AG10803 (cell line): ENCODE data around the gene ELAPOR2.
"Not testable (repeated sequence)": the region's sequence is repeated elsewhere in the genome, so short reads cannot be mapped to it uniquely, and the experiment has no call there.

ENCODE experiments used
- DNase-seq: peaks from one replicate; pipeline ENCODE4 v3.0.0; 2010; ENCODE audit warnings: low read depth
- H3K4me3 ChIP-seq: 2 replicates; pipeline ENCODE4 v1.5.1; 2011; ENCODE audit warnings: mild to moderate bottlenecking, low read length, control low read depth
- TF ChIP-seq, protein P1 (sequence below): conservative IDR thresholded peaks from 2 replicates; pipeline ENCODE4 v1.5.1; 2011; ENCODE audit warnings: mild to moderate bottlenecking, low read length, control low read depth, inconsistent platforms

The ELAPOR2 gene

DNA sequence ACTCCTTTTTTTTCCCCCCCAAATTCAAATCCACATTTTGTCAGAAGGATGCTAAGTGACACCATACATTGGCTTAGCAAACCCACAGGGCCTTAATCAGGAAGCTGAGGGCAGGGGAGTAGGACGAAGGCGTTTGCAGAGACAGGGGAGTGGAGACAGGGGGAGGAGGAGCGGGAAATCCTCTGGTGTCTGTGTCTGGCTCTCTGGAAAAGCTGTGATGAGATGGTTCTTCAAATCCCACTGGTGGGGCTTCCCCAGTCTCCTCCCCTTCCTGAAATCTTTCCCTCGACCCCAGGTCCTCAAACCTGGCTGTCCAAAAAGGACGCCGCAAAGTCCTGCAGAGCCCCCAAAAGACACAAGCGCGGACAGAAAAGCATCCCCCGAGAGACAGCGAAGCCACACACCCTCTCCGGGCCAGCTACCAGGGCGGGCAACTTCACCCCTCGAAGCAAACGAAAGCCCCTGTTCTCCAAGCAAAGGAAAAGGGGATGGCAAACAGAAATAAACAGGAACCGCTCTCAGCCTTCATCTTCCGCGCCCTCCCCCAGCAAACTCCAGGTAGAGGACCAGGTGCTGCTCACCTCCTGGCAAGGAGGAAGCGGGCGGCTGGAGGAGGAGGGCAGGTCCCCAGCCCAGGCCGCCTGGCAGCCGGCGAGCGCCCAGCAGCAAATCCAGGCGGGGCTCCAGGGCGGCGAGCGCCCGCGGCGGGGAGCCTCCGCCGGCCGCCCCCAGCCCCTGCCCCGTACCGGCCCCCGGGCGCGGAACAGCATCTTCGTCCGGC, 520 bp downstream of the ELAPOR2 start:
- TF ChIP-seq, protein P1, sequence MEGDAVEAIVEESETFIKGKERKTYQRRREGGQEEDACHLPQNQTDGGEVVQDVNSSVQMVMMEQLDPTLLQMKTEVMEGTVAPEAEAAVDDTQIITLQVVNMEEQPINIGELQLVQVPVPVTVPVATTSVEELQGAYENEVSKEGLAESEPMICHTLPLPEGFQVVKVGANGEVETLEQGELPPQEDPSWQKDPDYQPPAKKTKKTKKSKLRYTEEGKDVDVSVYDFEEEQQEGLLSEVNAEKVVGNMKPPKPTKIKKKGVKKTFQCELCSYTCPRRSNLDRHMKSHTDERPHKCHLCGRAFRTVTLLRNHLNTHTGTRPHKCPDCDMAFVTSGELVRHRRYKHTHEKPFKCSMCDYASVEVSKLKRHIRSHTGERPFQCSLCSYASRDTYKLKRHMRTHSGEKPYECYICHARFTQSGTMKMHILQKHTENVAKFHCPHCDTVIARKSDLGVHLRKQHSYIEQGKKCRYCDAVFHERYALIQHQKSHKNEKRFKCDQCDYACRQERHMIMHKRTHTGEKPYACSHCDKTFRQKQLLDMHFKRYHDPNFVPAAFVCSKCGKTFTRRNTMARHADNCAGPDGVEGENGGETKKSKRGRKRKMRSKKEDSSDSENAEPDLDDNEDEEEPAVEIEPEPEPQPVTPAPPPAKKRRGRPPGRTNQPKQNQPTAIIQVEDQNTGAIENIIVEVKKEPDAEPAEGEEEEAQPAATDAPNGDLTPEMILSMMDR = no peak
- H3K4me3 ChIP-seq = peak overlapping the region; percentile 63
- DNase-seq = no peak

DNA sequence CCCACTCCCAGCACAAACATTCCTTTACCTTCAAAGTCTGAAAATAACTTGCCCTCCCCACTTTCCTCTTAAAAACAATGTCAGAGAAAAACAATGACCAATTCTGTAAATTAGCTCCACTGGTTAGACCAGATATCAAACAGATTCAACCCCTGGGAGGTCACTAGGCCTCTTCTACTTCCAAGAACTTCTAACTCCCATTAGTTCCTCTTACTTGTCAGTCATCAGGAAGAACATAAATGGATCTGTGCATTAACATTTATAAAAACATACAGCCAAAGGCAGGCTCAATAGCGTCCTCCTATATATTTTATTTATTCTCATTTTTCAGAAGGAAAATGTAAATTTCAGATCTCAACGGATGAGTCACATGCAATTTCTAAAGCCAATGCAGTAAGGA, 2.2 kb downstream of the ELAPOR2 start:
- no peak for DNase-seq
- H3K4me3 ChIP-seq = no peak overlapping the region
- TF ChIP-seq, protein P1 = no peak

DNA sequence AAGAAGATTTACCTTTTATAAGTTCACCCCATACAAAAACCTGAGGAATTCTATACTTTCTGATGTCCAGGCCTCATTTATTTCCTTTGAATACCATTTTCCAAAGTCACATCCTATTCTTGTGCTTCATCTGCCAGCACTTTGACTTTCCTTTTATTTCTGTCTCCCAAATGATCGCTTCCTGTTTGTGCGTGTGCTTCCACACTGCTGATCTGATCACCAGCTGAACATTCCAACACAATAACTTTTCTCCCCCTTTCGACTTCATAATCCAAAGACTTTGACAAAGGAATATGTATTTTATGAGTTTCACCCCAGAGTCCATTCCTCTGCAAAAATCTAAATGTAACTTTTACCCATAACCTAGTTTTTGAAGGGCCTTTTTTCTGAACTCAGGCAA, 3.1 kb downstream of the ELAPOR2 start:
- H3K4me3 ChIP-seq = no peak overlapping the region
- peak; percentile 7 for DNase-seq
- TF ChIP-seq, protein P1 = no peak

DNA sequence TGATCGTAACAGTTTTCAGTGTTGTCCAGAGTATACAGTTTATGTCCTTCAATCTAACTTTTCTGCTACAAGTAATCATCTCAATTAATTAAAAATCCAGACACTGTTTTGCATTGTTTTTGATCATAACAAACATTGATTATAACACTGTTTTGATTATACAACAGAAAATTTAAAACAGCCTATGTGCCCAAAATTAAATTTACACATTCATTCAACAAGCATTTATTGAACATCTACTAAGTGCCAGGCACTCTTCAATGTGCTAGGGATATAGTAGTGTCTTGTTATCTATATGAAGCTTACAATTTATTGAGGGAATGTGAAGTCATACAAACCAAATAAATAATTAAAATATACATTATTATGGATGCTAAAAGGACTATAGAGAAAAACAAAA, 10.6 kb downstream of the ELAPOR2 start:
- no peak overlapping the region for H3K4me3 ChIP-seq
- no peak for DNase-seq
- TF ChIP-seq, protein P1 = no peak

DNA sequence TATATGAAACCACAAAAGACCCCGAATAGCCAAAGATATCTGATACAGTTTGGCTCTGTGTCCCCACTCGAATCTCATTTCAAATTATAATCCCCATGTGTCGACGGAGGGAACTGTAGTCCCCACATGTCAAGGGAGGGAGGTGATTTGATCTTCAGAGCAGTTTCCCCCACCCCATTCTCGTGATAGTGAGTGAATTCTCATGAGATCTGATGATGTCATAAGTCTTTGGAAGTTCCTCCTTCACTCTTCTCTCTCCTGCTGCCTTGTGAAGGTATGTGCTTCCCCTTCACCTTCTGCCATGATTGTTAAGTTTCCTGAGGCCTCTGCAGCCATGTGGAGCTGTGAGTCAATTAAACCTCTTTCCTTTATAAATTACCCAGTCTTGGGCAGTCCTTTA, 13.0 kb downstream of the ELAPOR2 start:
- H3K4me3 ChIP-seq = no peak overlapping the region
- DNase-seq = no peak
- TF ChIP-seq, protein P1 = no peak

DNA sequence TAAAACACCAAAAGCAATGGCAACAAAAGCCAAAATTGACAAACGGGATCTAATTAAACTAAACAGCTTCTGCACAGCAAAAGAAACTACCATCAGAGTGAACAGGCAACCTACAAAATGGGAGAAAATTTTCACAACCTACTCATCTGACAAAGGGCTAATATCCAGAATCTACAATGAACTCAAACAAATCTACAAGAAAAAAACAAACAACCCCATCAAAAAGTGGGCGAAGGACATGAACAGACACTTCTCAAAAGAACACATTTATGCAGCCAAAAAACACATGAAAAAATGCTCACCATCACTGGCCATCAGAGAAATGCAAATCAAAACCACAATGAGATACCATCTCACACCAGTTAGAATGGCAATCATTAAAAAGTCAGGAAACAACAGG, 14.7 kb downstream of the ELAPOR2 start:
- not testable (repeated sequence) for DNase-seq, H3K4me3 ChIP-seq

DNA sequence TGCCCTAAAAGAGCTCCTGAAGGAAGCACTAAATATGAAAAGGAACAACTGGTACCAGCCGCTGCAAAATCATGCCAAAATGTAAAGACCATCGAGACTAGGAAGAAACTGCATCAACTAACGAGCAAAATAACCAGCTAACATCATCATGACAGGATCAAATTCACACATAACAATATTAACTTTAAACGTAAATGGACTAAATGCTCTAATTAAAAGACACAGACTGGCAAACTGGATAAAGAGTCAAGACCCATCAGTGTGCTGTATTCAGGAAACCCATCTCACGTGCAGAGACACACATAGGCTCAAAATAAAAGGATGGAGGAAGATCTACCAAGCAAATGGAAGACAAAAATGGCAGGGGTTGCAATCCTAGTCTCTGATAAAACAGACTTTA, 17.9 kb downstream of the ELAPOR2 start:
- H3K4me3 ChIP-seq = not testable (repeated sequence)

DNA sequence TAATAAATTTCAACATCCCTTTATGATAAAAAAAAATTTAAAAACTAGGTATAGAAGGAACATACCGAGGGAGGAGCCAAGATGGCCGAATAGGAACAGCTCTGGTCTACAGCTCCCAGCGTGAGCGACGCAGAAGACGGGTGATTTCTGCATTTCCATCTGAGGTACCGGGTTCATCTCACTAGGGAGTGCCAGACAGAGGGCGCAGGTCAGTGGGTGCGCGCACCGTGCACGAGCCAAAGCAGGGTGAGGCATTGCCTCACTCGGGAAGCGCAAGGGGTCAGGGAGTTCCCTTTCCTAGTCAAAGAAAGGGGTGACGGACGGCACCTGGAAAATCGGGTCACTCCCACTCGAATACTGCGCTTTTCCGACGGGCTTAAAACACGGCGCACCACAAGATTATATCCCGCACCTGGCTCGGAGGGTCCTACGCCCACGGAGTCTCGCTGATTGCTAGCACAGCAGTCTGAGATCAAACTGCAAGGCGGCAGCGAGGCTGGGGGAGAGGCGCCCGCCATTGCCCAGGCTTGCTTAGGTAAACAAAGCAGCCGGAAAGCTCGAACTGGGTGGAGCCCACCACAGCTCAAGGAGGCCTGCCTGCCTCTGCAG, 19.7 kb downstream of the ELAPOR2 start:
- DNase-seq = not testable (repeated sequence)

More for the DNA sequence above, 17.9 kb downstream of the ELAPOR2 start:
- DNase-seq = not testable (repeated sequence)

More for the DNA sequence above, 19.7 kb downstream of the ELAPOR2 start:
- not testable (repeated sequence) for H3K4me3 ChIP-seq
